ENCODE data around the gene COL6A1.

COL6A1 gene

DNA sequence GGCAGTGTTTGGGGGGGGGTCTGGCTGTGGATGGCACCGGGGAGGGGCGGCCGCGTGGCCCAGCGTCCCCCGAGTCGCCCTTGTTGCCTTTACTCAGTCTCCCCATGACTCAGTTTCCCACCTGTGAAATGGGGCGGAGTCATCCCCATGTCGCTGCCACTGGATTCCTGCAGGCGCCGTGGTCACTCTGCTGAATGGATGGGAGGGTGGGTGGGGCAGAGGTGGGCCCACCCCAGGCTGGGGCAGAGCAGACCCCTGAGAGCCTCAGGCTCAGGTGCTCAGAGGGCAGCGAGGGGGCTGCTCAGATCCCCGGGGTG, 2.0 kb downstream of the COL6A1 start:
- no peak for DNase-seq (ENCODE audit: low spot score)

DNA sequence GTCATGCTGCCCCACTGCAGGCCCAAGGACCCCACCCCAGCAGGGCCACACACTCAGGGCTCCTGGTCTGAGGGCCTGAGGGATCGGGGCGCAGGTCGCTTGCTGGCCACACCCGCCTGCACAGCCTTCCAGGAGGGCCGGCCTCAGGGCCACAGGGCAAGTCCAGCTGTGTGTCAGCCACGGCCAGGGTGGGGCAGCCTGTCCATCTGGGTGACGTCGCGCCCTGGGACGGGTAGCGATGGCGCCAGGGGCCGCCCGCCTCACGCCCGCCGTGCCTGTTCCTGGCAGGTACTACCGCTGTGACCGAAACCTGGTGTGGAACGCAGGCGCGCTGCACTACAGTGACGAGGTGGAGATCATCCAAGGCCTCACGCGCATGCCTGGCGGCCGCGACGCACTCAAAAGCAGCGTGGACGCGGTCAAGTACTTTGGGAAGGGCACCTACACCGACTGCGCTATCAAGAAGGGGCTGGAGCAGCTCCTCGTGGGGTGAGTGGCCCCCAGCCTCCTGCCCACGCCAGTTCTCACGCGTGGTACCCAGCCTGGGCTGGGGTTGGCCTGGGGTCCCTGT, 2.5 kb downstream of the COL6A1 start:
- DNase-seq (ENCODE audit: low spot score) = no peak

DNA sequence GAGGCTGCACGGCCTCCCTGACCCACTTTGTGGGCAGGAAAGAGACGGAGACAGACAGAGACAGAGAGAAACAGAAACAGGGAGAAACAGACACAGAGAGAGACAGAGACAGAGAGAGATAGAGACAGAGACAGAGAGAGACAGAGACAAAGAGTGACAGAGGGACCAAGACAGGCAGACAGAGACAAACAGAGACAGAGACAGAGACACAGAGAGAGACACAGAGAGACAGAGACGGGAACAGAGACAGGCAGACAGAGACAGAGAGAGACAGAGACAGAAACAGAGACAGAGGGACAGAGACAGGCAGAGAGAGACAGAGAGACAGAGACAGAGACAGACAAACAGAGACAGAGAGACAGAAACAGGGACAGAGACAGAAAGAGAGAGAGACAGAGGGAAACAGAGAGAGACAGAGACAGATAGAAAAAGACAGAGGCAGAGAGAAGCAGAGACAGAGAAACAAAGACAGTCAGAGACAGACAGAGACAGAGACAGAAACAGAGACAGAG, 3.1 kb downstream of the COL6A1 start:
- no peak for DNase-seq (ENCODE audit: low spot score)

DNA sequence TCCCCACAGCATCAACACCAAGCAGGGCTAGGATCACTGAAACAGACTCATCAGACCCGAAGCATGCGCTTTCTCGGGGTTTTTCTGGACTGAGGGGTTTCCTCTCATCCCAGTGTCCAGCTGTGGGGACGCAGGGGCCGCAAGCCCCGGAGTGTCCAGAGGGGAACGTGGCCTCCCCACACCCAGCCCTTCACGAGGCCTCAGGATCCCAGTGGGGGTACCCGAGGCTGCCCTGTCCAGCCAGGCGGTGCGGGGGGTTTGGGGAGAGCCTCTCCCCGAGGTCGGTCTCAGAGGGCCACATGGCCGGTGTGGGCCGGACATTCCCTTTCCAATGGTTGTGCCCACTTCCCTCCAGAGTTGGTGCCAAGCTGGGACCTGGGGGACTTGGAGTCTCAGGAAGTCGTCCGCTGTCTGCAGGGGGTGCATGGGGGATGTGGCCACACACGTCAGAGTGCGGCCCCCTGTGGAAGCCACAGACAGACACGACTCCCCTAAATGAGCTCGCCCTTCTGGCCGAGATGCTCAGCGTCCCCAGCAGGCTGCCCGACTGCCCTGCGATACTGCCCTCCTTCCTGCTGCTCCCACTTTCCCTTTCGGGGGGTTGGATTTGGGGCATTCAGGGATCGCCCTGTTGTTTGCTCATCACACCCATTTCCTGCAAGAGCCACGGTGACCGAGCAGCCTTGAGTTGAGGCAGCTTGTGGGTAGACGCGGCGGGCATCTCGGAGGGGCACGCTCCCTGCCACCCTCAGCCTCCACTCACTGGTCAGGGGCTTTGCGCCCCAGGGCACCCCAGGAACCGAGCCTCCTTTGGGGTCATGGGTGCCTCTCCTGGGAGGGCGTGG, 4.1 kb downstream of the COL6A1 start:
- no peak for DNase-seq (ENCODE audit: low spot score)

DNA sequence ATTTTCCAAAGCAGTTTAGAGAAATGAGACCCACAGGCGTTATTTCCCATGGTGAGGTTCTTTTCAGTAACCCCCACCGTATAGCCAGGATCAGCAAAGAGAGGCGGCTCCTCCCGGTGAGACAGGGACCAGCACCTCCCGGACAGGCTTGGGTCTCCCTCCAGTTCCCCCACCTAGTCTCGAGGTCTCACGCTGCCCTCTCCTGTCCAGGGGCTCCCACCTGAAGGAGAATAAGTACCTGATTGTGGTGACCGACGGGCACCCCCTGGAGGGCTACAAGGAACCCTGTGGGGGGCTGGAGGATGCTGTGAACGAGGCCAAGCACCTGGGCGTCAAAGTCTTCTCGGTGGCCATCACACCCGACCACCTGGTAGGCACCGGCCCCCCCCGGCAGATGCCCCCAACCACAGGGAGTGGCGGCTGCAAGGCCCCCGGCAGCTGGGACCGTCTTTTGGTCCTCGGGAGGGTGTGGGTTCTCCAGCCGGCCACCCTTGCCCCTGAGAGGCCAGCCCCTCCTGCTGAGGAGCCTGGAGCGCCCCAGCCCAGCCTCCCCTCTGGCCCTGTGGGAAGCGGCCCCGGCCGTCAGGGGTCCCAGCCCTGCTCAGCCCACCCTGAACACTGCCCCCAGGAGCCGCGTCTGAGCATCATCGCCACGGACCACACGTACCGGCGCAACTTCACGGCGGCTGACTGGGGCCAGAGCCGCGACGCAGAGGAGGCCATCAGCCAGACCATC, 4.9 kb downstream of the COL6A1 start:
- DNase-seq (ENCODE audit: low spot score) = no peak

DNA sequence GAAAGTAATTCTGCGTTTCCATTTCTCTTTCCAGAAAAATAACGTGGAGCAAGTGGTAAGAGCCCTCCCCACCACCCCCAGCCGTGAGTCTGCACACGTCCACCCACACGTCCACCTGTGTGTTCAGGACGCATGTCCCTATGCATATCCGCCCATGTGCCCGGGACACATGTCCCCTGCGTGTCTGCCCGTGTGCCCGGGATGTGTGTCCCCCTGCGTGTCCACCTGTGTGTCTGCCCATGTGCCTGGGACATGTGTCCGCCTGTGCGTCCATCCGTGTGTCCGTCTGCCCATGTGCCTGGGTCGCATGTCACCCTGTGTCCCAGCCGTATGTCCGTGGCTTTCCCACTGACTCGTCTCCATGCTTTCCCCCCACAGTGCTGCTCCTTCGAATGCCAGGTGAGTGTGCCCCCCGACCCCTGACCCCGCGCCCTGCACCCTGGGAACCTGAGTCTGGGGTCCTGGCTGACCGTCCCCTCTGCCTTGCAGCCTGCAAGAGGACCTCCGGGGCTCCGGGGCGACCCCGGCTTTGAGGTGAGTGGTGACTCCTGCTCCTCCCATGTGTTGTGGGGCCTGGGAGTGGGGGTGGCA, 5.6 kb downstream of the COL6A1 start:
- DNase-seq (ENCODE audit: low spot score) = no peak

DNA sequence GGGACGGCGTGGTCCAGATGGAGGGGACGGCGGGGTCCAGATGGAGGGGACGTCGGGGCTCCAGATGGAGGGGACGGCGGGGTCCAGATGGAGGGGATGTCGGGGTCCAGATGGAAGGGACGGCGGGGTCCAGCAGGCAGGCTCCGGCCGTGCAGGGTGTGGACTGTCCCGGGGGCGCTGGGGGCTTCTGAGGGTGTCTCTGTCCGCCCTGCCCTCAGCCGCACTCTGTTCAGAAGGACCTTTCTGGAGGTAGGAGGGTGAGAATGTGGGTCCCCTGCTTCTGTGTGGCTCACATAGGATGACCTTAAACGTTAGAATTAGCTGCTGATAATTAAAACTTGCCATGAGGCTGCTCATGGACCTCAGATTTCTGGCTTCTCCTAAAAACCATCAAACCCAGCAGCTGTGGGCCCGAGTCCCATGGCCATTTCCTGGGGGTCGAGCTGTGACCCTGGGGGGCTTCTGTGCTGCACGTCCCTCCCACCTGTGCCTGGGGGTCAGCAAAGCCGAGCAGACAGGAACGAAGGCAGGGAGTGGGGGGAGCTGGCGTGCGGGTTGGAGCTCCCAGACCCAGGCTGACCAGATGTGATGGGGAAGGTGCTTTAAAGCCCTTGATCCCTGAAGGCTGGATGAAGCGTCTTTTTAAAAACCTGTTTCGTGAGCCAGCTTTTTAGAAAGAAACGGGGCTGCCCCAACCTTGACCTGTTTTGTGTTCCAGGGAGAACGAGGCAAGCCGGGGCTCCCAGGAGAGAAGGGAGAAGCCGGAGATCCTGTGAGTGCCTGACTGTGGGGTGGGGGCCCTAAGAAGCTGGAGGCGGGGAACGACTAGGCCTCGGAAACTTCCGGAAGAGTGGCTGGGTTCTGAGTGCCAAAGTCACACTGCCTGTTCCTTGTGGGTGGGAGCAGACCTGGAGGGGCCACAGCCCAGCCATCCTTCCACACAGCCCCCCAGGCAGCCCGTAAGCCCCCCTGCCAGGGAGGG, 7.1 kb downstream of the COL6A1 start:
- no peak for DNase-seq (ENCODE audit: low spot score)

DNA sequence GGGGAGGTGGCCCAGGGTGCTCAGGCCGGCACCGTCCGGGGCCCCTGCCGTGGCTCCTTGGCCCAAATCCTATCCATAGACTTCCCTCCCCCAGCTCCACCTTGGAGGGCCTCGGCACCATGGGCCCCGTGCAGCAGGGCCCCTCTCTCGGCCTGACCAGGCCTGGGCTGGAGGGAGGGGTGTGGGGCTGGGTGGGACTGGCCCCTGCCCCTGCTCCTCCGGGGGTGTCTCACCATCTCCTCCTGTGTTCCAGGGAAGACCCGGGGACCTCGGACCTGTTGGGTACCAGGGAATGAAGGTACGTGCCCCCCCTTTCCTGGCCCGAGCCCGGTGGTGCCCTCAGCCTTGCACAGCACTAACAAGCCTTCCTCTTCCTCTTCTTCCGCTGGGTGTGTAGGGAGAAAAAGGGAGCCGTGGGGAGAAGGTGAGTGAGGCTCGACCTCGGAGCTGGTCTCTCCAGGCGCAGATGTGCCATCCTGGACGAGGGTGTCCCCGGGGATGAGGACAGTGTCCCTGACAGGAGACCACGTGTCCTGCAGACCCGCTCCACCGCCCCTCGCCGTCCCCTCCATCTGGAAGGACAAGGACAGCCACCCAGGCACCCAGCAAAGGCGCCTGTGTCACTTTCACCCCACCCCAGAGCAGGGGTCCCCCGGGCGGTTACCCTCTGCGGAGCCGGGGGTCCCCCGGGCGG, 7.9 kb downstream of the COL6A1 start:
- DNase-seq (ENCODE audit: low spot score) = no peak

DNA sequence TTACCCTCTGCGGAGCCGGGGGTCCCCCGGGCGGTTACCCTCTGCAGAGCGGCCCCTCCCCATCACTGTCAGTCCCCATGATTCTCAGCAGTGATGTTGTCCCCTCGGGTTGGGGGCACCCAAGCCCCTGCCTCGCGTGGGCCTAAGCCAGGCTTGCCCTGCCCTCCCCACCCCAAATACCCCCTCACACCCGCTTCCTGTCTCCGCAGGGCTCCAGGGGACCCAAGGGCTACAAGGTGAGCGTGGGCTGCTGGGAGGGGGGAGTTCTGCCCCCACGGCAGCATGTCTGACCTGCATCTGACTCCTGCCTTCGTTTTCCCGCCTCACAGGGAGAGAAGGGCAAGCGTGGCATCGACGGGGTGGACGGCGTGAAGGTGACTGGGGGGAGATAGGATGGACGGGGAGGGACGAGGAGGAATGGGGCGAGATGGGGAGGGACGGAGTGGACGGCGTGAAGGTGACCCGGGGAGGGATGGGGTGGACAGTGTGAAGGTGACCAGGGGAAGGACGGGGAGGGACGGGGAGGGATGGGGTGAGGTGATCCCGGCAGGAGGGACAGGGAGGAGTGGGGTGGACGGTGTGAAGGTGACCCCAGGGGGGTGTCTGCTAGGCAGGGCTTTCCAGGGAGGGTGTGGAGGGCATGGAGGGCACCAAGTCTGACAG, 8.6 kb downstream of the COL6A1 start:
- DNase-seq (ENCODE audit: low spot score) = no peak

DNA sequence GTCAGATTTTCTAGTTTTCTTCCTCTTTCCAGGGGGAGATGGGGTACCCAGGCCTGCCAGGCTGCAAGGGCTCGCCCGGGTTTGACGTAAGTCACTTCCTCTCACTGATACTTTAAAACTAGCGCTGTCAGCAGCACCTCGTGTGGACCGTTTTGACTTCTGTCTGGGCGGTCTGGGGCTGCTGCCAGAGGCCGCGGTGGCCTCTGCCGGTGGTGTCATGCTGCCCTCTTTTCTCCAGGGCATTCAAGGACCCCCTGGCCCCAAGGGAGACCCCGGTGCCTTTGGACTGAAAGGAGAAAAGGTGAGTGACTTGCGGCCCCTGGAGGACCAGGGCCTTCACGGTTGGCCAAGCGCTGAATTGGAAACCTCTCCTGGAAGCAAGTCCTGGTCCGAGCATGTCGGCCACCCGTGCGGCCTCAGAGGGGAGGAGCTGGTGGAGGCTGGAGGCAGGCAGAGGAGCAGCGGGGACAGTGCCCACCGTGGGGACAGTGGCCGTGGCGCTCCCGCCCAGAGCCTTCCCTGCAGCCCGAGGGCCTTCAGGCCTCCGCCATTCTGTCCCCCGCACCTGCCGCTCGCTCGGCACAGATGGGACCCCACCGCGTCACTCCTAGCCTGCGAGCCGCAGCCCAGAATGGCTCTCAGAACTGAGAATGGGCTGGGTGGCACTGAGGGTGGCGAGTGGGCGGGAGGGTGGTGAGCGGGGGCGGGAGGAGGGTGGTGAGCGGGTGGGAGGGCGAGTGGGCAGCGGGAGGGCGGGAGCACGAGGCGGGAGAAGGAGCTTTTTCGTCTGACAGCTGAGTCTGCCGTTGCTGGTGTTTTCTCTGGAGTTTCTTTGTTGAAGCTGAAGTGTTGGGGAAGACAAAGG, 9.4 kb downstream of the COL6A1 start:
- DNase-seq (ENCODE audit: low spot score) = no peak

DNA sequence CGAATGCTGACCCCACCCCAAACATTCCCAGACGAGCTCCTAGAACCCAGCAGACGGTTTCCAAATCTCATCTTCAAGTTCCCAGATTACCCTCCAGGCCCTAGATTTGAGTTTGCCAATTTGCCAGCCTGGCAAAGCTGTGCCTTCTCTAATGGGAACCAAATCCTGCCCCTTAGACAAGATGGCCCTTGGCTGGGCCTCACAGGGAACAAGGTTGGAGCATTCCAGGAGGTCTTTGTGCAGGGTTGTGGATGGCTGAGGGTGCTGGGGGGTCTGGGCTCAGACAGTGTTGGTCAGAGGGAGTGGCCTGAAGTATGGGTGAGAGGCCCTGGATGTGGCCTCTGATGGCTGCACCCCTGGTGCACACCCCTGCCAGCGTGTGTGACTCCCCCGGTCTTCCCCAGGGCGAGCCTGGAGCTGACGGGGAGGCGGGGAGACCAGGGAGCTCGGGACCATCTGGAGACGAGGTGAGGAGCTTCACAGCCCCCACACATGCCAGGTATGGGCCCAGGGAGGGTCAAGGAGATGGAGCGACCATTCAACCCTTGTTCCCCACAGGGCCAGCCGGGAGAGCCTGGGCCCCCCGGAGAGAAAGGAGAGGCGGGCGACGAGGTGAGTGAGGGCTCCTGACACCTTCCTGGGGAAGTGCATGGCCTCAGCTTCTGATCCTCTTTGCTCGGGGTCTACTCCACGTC, 10.2 kb downstream of the COL6A1 start:
- no peak for DNase-seq (ENCODE audit: low spot score)

DNA sequence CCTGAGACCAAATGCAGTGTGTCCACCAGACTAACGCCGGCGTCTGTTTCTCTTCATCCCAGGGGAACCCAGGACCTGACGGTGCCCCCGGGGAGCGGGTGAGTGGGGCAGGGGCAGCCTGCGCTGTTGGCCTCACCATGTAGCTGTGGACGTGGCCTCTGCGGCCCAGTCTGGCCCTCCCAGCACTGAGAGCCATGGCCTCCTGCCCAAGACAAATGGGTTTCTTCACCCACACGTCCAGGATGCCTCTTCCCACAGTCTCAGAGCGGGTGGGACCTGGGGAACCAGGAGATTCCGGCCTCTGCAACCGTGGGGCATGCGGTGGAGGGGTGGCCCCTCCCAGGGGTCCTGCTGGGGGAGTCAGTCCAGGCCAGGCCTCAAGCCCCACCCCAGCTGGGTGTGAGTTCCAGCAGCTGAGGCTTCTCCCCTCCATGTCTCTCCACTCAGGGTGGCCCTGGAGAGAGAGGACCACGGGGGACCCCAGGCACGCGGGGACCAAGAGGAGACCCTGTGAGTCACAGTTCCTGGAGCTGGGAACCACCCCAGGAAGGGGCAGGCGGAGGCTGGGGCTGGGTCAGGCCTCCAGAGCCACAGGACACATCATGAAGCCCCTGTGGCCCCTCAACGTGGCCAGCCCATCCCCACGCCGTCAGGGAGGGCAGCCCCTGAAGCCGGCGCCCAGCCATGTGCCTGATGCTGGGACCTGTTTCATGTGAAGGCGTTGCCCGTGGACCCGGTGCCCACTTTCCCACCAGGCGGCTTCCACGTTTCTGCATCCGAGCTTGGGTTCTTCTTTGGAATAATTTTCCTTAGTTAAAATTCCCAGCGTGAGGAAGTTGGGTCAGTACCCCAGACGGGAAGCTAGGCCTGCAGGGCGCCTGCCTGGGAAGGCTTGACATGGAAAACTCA, 11.0 kb downstream of the COL6A1 start:
- DNase-seq (ENCODE audit: low spot score) = no peak

DNA sequence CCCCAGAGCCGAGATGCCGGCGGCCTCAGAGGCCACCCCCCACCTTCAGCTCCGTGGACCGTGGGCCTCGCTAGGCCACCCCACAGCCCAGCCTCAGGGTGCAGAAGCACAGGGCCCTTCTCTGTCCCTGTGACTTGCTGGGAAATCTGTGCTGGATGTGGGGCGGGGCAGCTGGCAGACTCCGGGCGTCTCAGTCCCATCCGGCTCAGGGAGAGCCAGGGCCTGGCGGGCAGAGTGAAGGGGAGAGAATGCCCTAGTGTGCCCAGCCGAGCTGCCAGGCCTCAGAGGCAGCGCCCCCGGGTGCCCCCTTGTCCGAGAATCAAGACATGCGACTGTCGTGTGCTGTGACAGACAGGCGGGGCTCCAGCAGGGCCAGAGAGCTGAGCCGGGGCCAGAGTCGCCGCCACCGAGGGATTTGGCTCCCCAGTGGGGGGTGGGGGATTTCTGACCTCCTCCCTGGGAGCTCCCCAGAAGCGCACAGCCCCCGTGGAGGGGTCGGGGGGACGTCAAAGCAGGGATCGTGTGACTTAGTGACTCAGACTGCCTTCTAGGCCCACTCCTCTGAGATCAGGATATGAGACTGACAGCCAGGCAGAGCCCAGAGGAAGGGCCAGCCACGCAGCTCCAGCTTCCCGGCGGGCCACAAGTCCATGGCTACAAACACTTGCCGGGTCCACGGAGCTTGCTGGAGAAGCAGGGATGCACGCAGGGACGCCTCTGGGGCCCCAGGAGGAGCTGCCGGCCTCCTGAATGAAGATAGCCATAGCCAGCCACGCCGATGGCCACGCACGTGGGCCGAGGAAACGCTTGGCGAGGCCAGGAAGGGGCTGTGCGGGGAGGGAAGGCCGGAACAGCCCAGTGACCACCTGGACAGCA, 11.9 kb downstream of the COL6A1 start:
- DNase-seq (ENCODE audit: low spot score) = no peak

DNA sequence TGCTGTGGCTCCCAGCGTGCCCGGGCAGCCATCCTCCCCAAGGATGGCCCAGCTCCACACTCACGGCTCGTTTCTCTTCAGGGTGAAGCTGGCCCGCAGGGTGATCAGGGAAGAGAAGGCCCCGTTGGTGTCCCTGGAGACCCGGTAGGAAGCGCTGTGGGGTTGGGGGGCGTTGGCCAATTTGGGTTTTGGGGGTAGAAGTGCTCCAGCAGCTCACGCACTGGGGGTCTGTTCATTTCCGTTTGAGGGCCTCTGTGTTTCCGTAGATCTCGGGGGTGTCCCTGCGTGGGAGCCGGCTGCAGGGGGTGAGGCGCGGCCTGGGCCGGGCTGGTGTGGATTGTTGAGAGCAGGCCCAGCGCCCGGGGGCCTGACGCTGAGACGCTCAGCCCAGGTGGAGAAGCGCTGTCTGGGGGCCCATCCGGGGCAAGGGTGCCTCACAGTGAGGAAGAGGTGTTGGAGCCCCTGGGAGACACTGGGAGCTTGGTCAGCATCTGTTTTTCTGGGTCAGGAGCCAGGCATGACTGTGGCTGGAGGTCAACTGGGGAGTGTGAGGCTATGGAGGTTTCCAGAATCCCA, 12.6 kb downstream of the COL6A1 start:
- DNase-seq (ENCODE audit: low spot score) = no peak

DNA sequence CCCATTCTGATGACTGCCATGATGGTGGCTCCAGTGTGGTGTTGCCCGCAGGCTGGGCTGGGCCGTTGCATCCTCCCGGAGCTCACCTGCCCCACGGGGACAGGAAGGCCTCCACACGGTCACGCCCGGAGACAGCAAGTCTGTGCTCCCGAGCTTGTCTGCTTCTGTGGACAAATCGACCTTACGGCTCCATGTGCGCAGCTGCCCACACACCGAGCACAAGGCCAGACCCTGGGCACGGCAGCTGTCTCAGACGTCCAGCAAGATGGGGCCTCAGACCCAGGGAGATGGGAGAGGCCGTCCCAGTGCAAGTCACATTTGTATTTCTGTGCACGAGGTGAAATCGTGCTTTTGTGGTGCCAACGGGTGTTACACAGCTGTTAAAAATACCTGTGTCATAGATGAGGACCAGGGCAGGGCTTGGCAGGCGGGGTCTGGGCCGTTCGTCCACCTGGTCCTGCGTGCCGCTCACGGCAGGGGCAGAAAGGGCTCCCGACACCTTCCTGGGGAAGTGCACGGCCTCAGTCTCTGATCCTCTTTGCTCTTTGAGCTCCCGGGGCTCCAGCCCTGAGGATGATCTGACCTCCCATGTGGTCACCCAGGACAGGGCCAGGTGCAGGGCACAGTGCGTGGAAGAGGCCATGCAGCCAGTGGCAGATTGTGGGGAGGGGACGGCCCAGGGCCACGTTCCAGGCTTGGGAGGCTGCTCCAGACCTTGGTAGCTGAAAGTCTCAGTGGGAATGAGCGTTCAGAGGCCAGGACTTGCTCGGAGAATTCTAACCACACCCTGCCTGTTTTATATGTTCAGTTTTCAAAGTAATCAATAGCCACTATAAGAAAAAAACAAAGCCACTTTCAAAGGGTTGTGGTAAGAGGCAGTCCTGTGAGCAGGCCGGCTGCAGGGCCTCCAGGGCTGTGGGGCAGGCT, 13.5 kb downstream of the COL6A1 start:
- DNase-seq (ENCODE audit: low spot score) = no peak
